SK-N-MC (cell line): ENCODE results near the gene EPB41L1.

ENCODE experiments used
- EZH2 ChIP-seq: fragments of 200-600 bp; sonication (generic); IDR thresholded peaks from one replicate; pipeline ENCODE4 v1.6.1; 2017; ENCODE audit warnings: antibody characterized with exemption
- FOXP2 ChIP-seq: optimal IDR thresholded peaks from 2 replicates; pipeline ENCODE3; 2011; ENCODE audit warnings: mild to moderate bottlenecking, moderate library complexity; ENCODE audit not compliant: insufficient read depth; ENCODE audit errors: extremely low read length, control extremely low read depth
- POLR2AphosphoS5 ChIP-seq: IDR thresholded peaks from 2 replicates; pipeline ENCODE4 v1.6.1; 2012; ENCODE audit warnings: mild to moderate bottlenecking, low read depth, low read length, borderline replicate concordance

GRCh38 chr20:36152261-36152660, 2.3 kb upstream of the EPB41L1 start:
- no peak for TF ChIP-seq EZH2
- no peak for TF ChIP-seq POLR2AphosphoS5
- TF ChIP-seq FOXP2, result no peak
